ENCODE results near the gene RPS16. TPM values are rescaled to one million over a fixed set of nuclear protein-coding genes. Genes with fewer than 3 reads are reported as not detected.

The RPS16 gene
- total and polyA plus RNA-seq, 7 experiments from 2014 or later = 2,281 to 4,335 (median 3,122) TPM

DNA sequence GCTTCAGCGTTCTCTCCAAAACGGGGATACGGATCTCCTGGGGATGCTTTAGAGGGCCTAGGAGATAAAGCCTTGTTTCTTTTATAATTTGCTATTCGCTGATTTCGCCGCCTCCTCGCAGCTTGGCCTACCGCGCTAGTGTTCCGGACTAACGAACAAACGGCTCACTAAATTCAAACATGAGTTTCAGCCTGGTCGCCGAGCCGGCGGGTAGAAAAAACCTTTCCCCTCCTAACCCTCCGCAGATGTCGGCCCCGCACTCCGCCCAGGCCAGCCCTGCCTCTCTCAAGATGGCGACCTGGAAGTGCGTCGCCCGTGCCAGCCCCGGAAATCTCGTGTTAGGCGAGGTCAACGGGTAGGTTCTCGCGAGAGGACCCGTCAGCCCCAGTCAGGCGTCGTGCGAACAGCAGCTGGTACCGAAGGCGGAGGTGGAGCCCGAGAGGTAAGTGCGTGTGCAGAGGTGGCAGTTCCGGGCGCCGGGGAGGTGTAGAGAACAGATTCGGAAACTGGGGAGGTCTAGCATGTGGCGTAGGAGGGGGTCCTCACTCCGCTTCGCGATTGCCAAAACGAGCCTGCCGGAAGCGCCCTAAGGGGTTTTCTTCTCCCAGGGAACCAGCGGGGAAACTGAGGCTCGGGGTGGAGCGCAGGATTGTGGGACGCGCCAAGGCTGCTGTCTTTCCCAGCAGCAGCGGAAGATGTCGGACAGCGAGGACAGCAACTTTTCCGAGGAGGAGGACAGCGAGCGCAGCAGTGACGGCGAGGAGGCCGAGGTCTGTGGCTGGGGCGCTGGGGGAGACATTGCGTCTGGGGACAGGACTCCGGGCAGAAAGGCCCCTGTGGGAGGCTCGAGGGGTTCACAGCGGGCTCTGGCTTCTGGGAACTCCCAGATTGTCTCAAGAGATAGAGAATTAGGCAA lies 9.7 kb upstream of the RPS16 start, which contains the start of gene SUPT5H:
SUPT5H (plus strand) TSS at position 387 of the 916 bp plus-strand sequence; CDS start at position 696, 309 bp downstream.
- Mint-ChIP-seq H3K9me3 (peaks cover 0 to 3% (median 0%) of the 10 kb centered on the region in 11 donors), H3K36me3 (peaks cover 6 to 17% (median 11%) of the 10 kb centered on the region in 5 donors), H3K27me3 (no peaks in the 10 kb centered on the region), H3K4me3 (peak within 1 kb of the TSS; percentile 91 to 100 (median 97)), H3K4me1 (peaks cover 37 to 60% (median 47%) of the 10 kb centered on the region in 7 donors), H3K27ac (peak within 1 kb of the TSS; percentile 95 to 100 (median 99))
- ATAC-seq (peak; percentile 96), DNase-seq (peak; percentile 84 to 99 (median 97))
- no peaks in the 10 kb centered on the region for H3K9me3 ChIP-seq (ENCODE audit: control insufficient read depth in 2 of 3, low read length in 3 of 3)
- peaks cover 35 to 46% of the 10 kb centered on the region in 2 donors for H3K4me1 ChIP-seq (ENCODE audit: control insufficient read depth in 2 of 2, insufficient read depth in 2 of 2, low read length in 2 of 2)
- intact Hi-C loops (cut with micrococcal nuclease) = loop anchor here (1.0 to 10.0 kb wide), 11 partner anchors 9 to 1269 kb away; partner anchors contain the start of genes MED29 (in 2 of the 2), PAF1 (in 2 of the 2), PLEKHG2 (in 2 of the 2) and TIMM50 (in 2 of the 2)
- ChIA-PET CTCF (interaction anchor here (0.6 to 2.2 kb wide), 4 partner anchors 55 to 975 kb away, joined by 3 to 8 read pairs (median 4); no protein-coding TSS in a partner anchor), POLR2A (interaction anchor here (0.6 to 5.4 kb wide), 36 partner anchors 9 to 1071 kb away, joined by 3 to 115 read pairs (median 4); partner anchors contain the start of genes DYRK1B, EID2, EID2B and GMFG)
- H3K4me3 ChIP-seq (ENCODE audit: low read length) = peak within 1 kb of the TSS; percentile 77
- peak within 1 kb of the TSS; percentile 98 for H3K27ac ChIP-seq (ENCODE audit: low read depth, low read length)
- no peaks in the 10 kb centered on the region for H3K27me3 ChIP-seq (ENCODE audit: control insufficient read depth in 2 of 2, insufficient read depth in 2 of 2, low read length in 2 of 2)
- H3K36me3 ChIP-seq (ENCODE audit: control insufficient read depth in 2 of 3, insufficient read depth in 3 of 3, low read length in 3 of 3) = peaks cover 0 to 4% (median 0%) of the 10 kb centered on the region in 3 experiments

DNA sequence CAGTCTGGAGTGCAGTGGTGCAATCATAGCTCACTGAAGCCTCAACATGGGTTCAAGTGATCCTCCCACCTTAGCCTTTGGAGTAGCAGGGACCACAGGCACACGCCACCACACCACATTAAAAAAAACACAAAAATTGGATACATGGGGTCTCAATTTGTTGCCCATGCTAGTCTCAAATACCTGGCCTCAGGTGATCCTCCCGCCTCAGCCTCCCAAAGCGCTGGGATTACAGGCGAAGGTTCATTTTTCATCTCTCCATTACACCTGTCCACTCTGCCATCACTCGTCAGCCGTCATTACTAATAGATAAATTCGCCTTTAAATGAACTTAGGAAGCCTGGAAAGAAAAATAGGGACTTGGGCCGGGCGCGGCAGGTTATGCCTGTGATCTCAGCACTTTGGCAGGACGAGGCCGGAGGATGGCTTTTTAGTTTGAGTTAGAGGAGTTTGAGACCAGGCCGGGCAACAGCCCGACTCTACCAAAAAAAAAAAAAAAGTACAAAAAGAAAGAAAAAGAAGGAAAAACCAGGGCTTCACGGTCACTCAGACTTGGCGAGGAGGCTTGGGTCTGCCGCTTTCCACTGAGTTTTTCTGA lies 8.9 kb upstream of the RPS16 start:
- Mint-ChIP-seq H3K27ac (peak overlapping the region; percentile 95 to 100 (median 99)), H3K9me3 (peaks cover 0 to 3% (median 0%) of the 10 kb centered on the region in 11 donors), H3K4me3 (peak overlapping the region; percentile 91 to 100 (median 97)), H3K36me3 (peaks cover 6 to 17% (median 11%) of the 10 kb centered on the region in 5 donors), H3K4me1 (peaks cover 31 to 55% (median 46%) of the 10 kb centered on the region in 7 donors), H3K27me3 (no peaks in the 10 kb centered on the region)
- ChIA-PET CTCF (interaction anchor here (0.6 to 2.2 kb wide), 3 partner anchors 55 to 228 kb away, joined by 3 to 8 read pairs (median 4); no protein-coding TSS in a partner anchor), POLR2A (interaction anchor here (0.8 to 5.4 kb wide), 32 partner anchors 9 to 1070 kb away, joined by 3 to 115 read pairs (median 5); partner anchors contain the start of genes DYRK1B, EID2, EID2B and GMFG)
- DNase-seq (peak in 2 of 9 donors; percentile 15 to 16), ATAC-seq (no peak)
- Histone ChIP-seq H3K9me3 (ENCODE audit: control insufficient read depth in 2 of 3, low read length in 3 of 3) (no peaks in the 10 kb centered on the region), H3K36me3 (ENCODE audit: control insufficient read depth in 2 of 3, insufficient read depth in 3 of 3, low read length in 3 of 3) (peaks cover 0 to 4% (median 0%) of the 10 kb centered on the region in 3 experiments), H3K27ac (ENCODE audit: low read depth, low read length) (peak overlapping the region; percentile 98), H3K4me1 (ENCODE audit: control insufficient read depth in 2 of 2, insufficient read depth in 2 of 2, low read length in 2 of 2) (peaks cover 35 to 44% of the 10 kb centered on the region in 2 donors), H3K27me3 (ENCODE audit: control insufficient read depth in 2 of 2, insufficient read depth in 2 of 2, low read length in 2 of 2) (no peaks in the 10 kb centered on the region), H3K4me3 (ENCODE audit: low read length) (peak overlapping the region; percentile 77)
- intact Hi-C loops (cut with micrococcal nuclease) = loop anchor here (1.0 to 10.0 kb wide), 11 partner anchors 8 to 1270 kb away; partner anchors contain the start of genes MED29 (in 2 of the 2), PAF1 (in 2 of the 2), PLEKHG2 (in 2 of the 2) and TIMM50 (in 2 of the 2)

DNA sequence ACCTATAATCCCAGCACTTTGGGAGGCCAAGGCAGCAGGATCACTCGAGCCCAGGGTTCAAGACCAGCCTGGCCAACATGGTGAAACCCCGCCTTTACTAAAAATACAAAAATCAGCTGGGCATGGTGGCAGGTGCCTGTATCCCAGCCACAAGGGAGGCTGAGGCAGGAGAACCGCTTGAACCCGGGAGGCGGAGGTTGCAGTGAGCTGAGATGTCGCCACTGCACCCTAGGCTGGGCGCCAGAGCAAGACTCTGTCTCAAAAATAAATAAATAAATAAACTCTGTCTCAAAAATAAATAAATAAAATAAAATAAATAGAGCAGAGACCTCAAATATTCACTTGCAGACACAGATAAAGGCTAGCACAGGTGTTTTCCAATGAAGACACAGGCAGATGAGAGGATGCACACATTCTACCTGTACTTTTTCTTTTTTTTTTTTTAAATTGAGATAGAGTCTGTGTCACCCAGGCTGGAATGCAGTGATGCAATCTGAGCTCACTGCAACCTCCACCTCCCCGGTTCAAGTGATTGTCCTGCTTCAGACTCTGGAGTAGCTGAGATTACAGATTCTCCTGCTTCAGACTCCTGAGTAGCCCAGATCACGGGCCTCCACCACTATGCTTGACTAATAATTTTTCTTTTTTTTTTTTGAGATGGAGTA lies 2.7 kb upstream of the RPS16 start:
- Histone ChIP-seq H3K4me1 (ENCODE audit: control insufficient read depth in 2 of 2, insufficient read depth in 2 of 2, low read length in 2 of 2) (peaks cover 22 to 25% of the 10 kb centered on the region in 2 donors), H3K9me3 (ENCODE audit: control insufficient read depth in 2 of 3, low read length in 3 of 3) (no peaks in the 10 kb centered on the region), H3K4me3 (ENCODE audit: low read length) (no peak overlapping the region), H3K27me3 (ENCODE audit: control insufficient read depth in 2 of 2, insufficient read depth in 2 of 2, low read length in 2 of 2) (no peaks in the 10 kb centered on the region), H3K36me3 (ENCODE audit: control insufficient read depth in 2 of 3, insufficient read depth in 3 of 3, low read length in 3 of 3) (peaks cover 0 to 17% (median 7%) of the 10 kb centered on the region in 3 experiments), H3K27ac (ENCODE audit: low read depth, low read length) (no peak overlapping the region)
- H3K36me3 Mint-ChIP-seq = peaks cover 5 to 17% (median 10%) of the 10 kb centered on the region in 5 donors
- POLR2A ChIA-PET = interaction anchor here (0.6 to 1.2 kb wide), 4 partner anchors 12 to 234 kb away, joined by 3 to 4 read pairs (median 4); no protein-coding TSS in a partner anchor
- H3K4me3 Mint-ChIP-seq = no peak overlapping the region
- peaks cover 0 to 9% (median 0%) of the 10 kb centered on the region in 11 donors for H3K9me3 Mint-ChIP-seq
- H3K4me1 Mint-ChIP-seq = peaks cover 20 to 39% (median 36%) of the 10 kb centered on the region in 7 donors
- ATAC-seq = no peak
- no peak for DNase-seq
- peaks cover 0 to 5% (median 0%) of the 10 kb centered on the region in 5 donors for H3K27me3 Mint-ChIP-seq
- intact Hi-C loops (cut with micrococcal nuclease) = loop anchor here (5.0 to 10.0 kb wide), 2 partner anchors 404 to 1006 kb away; partner anchors contain the start of gene SERTAD3 (in 1 of the 2)
- CTCF ChIA-PET = interaction anchor here (1.0 to 3.3 kb wide), 3 partner anchors 36 to 234 kb away, joined by 3 to 38 read pairs (median 5); no protein-coding TSS in a partner anchor
- H3K27ac Mint-ChIP-seq = peak overlapping the region in 1 of 9 donors; percentile 33

DNA sequence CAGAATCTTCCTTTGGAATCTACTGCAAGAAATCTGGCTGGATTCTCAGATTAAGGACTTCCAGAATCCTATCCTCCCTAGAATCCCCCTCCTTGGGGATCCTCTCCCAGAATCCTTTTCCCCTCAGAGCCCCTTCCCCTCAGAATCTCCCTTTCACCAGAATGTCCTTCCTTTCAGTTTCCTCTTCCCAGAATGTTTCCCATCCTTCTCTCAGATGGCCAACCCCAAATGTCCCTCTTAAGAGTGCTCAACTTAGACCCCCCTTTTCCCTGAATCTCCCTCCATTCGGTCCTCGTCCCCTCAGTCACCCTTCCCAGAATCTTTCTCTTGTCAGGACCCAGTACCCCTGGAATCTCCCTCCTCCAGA lies 584 bp upstream of the RPS16 start:
- ChIA-PET POLR2A (interaction anchor here (0.8 to 4.7 kb wide), 31 partner anchors 10 to 1324 kb away, joined by 3 to 115 read pairs (median 5); partner anchors contain the start of genes DYRK1B, EID2, EID2B and GMFG), CTCF (interaction anchor here (0.6 to 1.9 kb wide), 8 partner anchors 15 to 678 kb away, joined by 3 to 9 read pairs (median 4); partner anchors contain the start of genes EID2 and PLEKHG2)
- Histone ChIP-seq H3K27ac (ENCODE audit: low read depth, low read length) (peak overlapping the region; percentile 97), H3K27me3 (ENCODE audit: control insufficient read depth in 2 of 2, insufficient read depth in 2 of 2, low read length in 2 of 2) (no peaks in the 10 kb centered on the region), H3K4me1 (ENCODE audit: control insufficient read depth in 2 of 2, insufficient read depth in 2 of 2, low read length in 2 of 2) (peaks cover 23 to 27% of the 10 kb centered on the region in 2 donors), H3K4me3 (ENCODE audit: low read length) (peak overlapping the region; percentile 98), H3K9me3 (ENCODE audit: control insufficient read depth in 2 of 3, low read length in 3 of 3) (no peaks in the 10 kb centered on the region), H3K36me3 (ENCODE audit: control insufficient read depth in 2 of 3, insufficient read depth in 3 of 3, low read length in 3 of 3) (peaks cover 0 to 33% (median 11%) of the 10 kb centered on the region in 3 experiments)
- ATAC-seq (no peak), DNase-seq (no peak)
- Mint-ChIP-seq H3K9me3 (peaks cover 0 to 9% (median 0%) of the 10 kb centered on the region in 11 donors), H3K27ac (peak overlapping the region; percentile 95 to 100 (median 99)), H3K4me3 (peak overlapping the region; percentile 92 to 100 (median 98)), H3K4me1 (peaks cover 20 to 47% (median 40%) of the 10 kb centered on the region in 7 donors), H3K27me3 (peaks cover 0 to 5% (median 0%) of the 10 kb centered on the region in 5 donors), H3K36me3 (peaks cover 5 to 26% (median 20%) of the 10 kb centered on the region in 5 donors)
- intact Hi-C loops (cut with micrococcal nuclease) = loop anchor here (1.0 to 10.0 kb wide), 11 partner anchors 9 to 1062 kb away; partner anchors contain the start of genes EID2B (in 2 of the 2), MED29 (in 2 of the 2), PAF1 (in 2 of the 2) and PLEKHG2 (in 2 of the 2)
